ENCODE measurements around the gene HIPK3. TPM values are rescaled to one million over a fixed set of nuclear protein-coding genes. Genes with fewer than 3 reads are reported as not detected.

The HIPK3 gene
- total and polyA plus RNA-seq, 9 of the 15 experiments (the other 6 are each of a cell fraction or from before 2014, with no cell fraction given), result 2.3 to 19.6 (median 7.5) TPM

GRCh38 chr11:33320814-33321330 is 63.7 kb downstream of the HIPK3 start (continued):
- no peak for TF ChIP-seq E2F8 (IDR thresholded peaks at IDR 0.05; ENCODE audit: low read depth, partially characterized antibody)
- no peak for TF ChIP-seq NFATC3 (IDR thresholded peaks at IDR 0.05)
- TF ChIP-seq, protein P1, sequence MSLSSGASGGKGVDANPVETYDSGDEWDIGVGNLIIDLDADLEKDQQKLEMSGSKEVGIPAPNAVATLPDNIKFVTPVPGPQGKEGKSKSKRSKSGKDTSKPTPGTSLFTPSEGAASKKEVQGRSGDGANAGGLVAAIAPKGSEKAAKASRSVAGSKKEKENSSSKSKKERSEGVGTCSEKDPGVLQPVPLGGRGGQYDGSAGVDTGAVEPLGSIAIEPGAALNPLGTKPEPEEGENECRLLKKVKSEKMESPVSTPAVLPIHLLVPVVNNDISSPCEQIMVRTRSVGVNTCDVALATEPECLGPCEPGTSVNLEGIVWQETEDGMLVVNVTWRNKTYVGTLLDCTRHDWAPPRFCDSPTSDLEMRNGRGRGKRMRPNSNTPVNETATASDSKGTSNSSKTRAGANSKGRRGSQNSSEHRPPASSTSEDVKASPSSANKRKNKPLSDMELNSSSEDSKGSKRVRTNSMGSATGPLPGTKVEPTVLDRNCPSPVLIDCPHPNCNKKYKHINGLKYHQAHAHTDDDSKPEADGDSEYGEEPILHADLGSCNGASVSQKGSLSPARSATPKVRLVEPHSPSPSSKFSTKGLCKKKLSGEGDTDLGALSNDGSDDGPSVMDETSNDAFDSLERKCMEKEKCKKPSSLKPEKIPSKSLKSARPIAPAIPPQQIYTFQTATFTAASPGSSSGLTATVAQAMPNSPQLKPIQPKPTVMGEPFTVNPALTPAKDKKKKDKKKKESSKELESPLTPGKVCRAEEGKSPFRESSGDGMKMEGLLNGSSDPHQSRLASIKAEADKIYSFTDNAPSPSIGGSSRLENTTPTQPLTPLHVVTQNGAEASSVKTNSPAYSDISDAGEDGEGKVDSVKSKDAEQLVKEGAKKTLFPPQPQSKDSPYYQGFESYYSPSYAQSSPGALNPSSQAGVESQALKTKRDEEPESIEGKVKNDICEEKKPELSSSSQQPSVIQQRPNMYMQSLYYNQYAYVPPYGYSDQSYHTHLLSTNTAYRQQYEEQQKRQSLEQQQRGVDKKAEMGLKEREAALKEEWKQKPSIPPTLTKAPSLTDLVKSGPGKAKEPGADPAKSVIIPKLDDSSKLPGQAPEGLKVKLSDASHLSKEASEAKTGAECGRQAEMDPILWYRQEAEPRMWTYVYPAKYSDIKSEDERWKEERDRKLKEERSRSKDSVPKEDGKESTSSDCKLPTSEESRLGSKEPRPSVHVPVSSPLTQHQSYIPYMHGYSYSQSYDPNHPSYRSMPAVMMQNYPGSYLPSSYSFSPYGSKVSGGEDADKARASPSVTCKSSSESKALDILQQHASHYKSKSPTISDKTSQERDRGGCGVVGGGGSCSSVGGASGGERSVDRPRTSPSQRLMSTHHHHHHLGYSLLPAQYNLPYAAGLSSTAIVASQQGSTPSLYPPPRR (CRISPR knock-in tag; IDR thresholded peaks at IDR 0.05; ENCODE audit: borderline replicate concordance), result no peak
- no peak for TF ChIP-seq NR0B1 (IDR thresholded peaks at IDR 0.05; ENCODE audit: partially characterized antibody)
- TF ChIP-seq DPF2 (IDR thresholded peaks at IDR 0.05), result peak; percentile 84
- peak; percentile 78 for TF ChIP-seq ZNF24 (IDR thresholded peaks at IDR 0.05)
- no peak for TF ChIP-seq ZNF398 (CRISPR knock-in tag; IDR thresholded peaks at IDR 0.05)
- TF ChIP-seq ZNF280B (CRISPR knock-in tag; IDR thresholded peaks at IDR 0.05), result no peak
- TF ChIP-seq ZBTB49 (CRISPR knock-in tag; IDR thresholded peaks at IDR 0.05; ENCODE audit: borderline replicate concordance), result no peak
- TF ChIP-seq ZNF124 (CRISPR knock-in tag; IDR thresholded peaks at IDR 0.05), result no peak
- no peak for TF ChIP-seq FIP1L1 (IDR thresholded peaks at IDR 0.05; ENCODE audit: low read depth, low read length, poor library complexity, severe bottlenecking)
- no peak for TF ChIP-seq ZBTB1 (CRISPR knock-in tag; IDR thresholded peaks at IDR 0.05; ENCODE audit: borderline replicate concordance, low read depth)
